NCI-H345 treated with DMSO at 0.1 percent for 48 hours (cell line): Measurements from ENCODE around the gene SHOC1.
"Not testable (repeated sequence)": the region's sequence is repeated elsewhere in the genome, so short reads cannot be mapped to it uniquely, and the experiment has no call there.

Experiments used
- DNase-seq: peaks from one replicate; lab custom pipeline; 2025; ENCODE audit not compliant: unreplicated experiment; lab: John Stamatoyannopoulos, UW

SHOC1 gene

GRCh38 chr9:111794835-111795556 is at the start of gene SHOC1:
Gene SHOC1 (minus strand): TSS chr9:111794937. CDS start chr9:111791418, 3,519 bp downstream.
- DNase-seq, result peak; percentile 69

- DNase-seq, result no peak
Measured at GRCh38 chr9:111843971-111844370, 49.2 kb upstream of the SHOC1 start.

GRCh38 chr9:111842313-111842712 is 47.6 kb upstream of the SHOC1 start:
- no peak for DNase-seq

GRCh38 chr9:111840442-111840841 is 45.7 kb upstream of the SHOC1 start:
- DNase-seq, result no peak

- no peak for DNase-seq
Measured at GRCh38 chr9:111839987-111840386, 45.2 kb upstream of the SHOC1 start.

GRCh38 chr9:111839387-111839786 is 44.6 kb upstream of the SHOC1 start:
- no peak for DNase-seq

- no peak for DNase-seq
Measured at GRCh38 chr9:111838439-111838838, 43.7 kb upstream of the SHOC1 start.

- DNase-seq, result no peak
Measured at GRCh38 chr9:111836311-111836710, 41.6 kb upstream of the SHOC1 start.

- DNase-seq, result no peak
Measured at GRCh38 chr9:111833941-111834340, 39.2 kb upstream of the SHOC1 start.

GRCh38 chr9:111832449-111832848 is 37.7 kb upstream of the SHOC1 start:
- no peak for DNase-seq

GRCh38 chr9:111831371-111832108 is 36.8 kb upstream of the SHOC1 start:
- DNase-seq, result no peak

GRCh38 chr9:111828193-111828592 is 33.5 kb upstream of the SHOC1 start:
- no peak for DNase-seq

- no peak for DNase-seq
Measured at GRCh38 chr9:111825468-111826145, 30.9 kb upstream of the SHOC1 start.

- DNase-seq, result no peak
Measured at GRCh38 chr9:111821006-111821528, 26.3 kb upstream of the SHOC1 start.

- no peak for DNase-seq
Measured at GRCh38 chr9:111819360-111819759, 24.6 kb upstream of the SHOC1 start.

GRCh38 chr9:111815285-111816070 is 20.7 kb upstream of the SHOC1 start:
- DNase-seq, result no peak

- DNase-seq, result no peak
Measured at GRCh38 chr9:111812337-111812736, 17.6 kb upstream of the SHOC1 start.

GRCh38 chr9:111810908-111811307 is 16.2 kb upstream of the SHOC1 start:
- no peak for DNase-seq

- DNase-seq, result not testable (repeated sequence)
Measured at GRCh38 chr9:111810415-111810814, 15.7 kb upstream of the SHOC1 start.

GRCh38 chr9:111807197-111807596 is 12.5 kb upstream of the SHOC1 start:
- no peak for DNase-seq

- DNase-seq, result no peak
Measured at GRCh38 chr9:111806259-111806658, 11.5 kb upstream of the SHOC1 start.
